WERI-Rb-1 (cell line): ENCODE measurements around the gene EIF2S1.
"Not testable (repeated sequence)": the region's sequence is repeated elsewhere in the genome, so short reads cannot be mapped to it uniquely, and the experiment has no call there.

Experiments
- DNase-seq: peaks from one replicate; pipeline ENCODE4 v3.0.0-alpha.2; 2020
- H3K27ac ChIP-seq: fragments of 250-450 bp; sonication (Bioruptor Pico); 2 replicates; pipeline ENCODE4 v1.5.1; 2020; ENCODE audit warnings: mild to moderate bottlenecking, moderate library complexity
- H3K27me3 ChIP-seq: fragments of 250-450 bp; sonication (Bioruptor Pico); 2 replicates; pipeline ENCODE4 v1.5.1; 2021; ENCODE audit warnings: mild to moderate bottlenecking, low read depth, moderate library complexity; ENCODE audit not compliant: insufficient read depth, severe bottlenecking
- H3K36me3 ChIP-seq: fragments of 250-450 bp; sonication (Bioruptor Pico); 2 replicates; pipeline ENCODE4 v1.5.1; 2020; ENCODE audit warnings: mild to moderate bottlenecking, moderate library complexity
- H3K4me3 ChIP-seq: 2 replicates; pipeline ENCODE4 v1.5.1; 2011; ENCODE audit warnings: low read depth, mild to moderate bottlenecking, control low read depth, low read length
- H3K9me3 ChIP-seq: fragments of 250-450 bp; sonication (Bioruptor Pico); 2 replicates; pipeline ENCODE4 v1.5.1; 2021; ENCODE audit warnings: mild to moderate bottlenecking, moderate library complexity; ENCODE audit not compliant: severe bottlenecking
- TF ChIP-seq, protein P1 (sequence below): IDR thresholded peaks from 2 replicates; pipeline ENCODE4 v1.5.1; 2011; ENCODE audit warnings: low read depth, mild to moderate bottlenecking, control low read depth, inconsistent platforms, low read length

EIF2S1 gene

DNA sequence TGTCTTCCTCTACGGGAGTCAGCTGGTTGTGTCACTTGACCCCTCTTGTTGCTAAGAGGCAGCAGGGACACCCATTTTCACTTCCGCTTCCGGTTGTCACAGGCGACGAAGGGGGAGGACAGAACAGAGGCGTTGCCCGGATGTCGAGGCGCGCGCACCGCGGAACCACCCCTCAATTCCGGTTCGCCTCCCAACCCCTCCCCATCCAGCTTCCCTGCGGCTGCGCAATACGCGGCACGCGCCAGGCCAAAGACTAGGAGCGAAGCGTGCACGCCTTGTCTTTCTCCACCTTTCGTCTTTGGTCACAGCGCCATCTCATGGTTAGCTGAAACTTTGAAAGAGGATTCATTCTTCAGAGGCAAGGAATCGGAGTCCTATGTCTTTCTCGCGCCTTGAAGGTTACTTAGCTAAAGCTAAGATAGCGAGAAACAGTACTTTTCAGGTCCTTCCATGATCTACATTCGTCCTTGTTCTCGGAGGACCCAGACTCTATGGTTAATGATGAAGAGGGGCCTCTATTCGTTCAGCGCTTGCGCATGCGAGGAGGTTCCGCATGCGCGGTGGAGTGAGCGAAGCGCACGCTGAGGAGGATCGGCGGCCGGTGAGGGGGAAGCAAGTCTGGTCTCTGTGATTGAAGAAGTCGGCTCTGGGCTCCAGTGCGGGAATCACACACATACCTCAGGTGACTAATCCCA lies at the start of gene EIF2S1, which contains the start of gene ATP6V1D:
Gene EIF2S1, plus strand, starts transcription at position 554 of the 695 bp plus-strand sequence. CDS start 4,440 bp downstream, outside the sequence.
Gene ATP6V1D, minus strand, starts transcription at position 30 of the 695 bp plus-strand sequence. CDS start 106 bp downstream, outside the sequence.
- peak within 1 kb of the TSS; percentile 99 for H3K27ac ChIP-seq
- H3K9me3 ChIP-seq = no peaks in the 10 kb centered on the region
- peak within 1 kb of the TSS; percentile 84 for H3K4me3 ChIP-seq
- peak; percentile 99 for DNase-seq
- no peaks in the 10 kb centered on the region for H3K27me3 ChIP-seq
- TF ChIP-seq, protein P1, sequence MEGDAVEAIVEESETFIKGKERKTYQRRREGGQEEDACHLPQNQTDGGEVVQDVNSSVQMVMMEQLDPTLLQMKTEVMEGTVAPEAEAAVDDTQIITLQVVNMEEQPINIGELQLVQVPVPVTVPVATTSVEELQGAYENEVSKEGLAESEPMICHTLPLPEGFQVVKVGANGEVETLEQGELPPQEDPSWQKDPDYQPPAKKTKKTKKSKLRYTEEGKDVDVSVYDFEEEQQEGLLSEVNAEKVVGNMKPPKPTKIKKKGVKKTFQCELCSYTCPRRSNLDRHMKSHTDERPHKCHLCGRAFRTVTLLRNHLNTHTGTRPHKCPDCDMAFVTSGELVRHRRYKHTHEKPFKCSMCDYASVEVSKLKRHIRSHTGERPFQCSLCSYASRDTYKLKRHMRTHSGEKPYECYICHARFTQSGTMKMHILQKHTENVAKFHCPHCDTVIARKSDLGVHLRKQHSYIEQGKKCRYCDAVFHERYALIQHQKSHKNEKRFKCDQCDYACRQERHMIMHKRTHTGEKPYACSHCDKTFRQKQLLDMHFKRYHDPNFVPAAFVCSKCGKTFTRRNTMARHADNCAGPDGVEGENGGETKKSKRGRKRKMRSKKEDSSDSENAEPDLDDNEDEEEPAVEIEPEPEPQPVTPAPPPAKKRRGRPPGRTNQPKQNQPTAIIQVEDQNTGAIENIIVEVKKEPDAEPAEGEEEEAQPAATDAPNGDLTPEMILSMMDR = peak; percentile 88
- peaks cover 33% of the 10 kb centered on the region for H3K36me3 ChIP-seq

DNA sequence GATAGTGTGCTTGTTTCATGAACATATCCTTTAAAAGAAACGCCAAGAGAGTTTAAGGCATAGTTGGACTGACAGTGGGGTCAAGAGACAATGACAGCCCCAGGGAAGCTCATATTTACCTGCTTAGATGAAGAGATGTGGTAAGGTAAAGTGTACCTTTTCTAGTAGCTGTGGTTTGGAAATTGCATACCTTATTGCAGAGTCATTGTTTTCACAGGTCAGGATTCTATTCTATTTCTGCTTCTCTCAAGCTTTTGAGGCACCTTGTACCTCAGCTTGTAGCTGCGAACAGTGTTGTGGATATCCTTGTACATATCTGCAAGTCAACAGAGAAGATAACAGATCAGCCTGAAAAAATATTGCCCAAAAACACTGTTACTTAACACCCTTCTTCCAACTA lies 48.3 kb upstream of the EIF2S1 start:
- H3K36me3 ChIP-seq = peaks cover 3% of the 10 kb centered on the region; the same call in 1 of the 2 replicates
- no peaks in the 10 kb centered on the region for H3K9me3 ChIP-seq
- H3K27me3 ChIP-seq = no peaks in the 10 kb centered on the region
- H3K4me3 ChIP-seq = no peak overlapping the region
- H3K27ac ChIP-seq = no peak overlapping the region
- no peak for DNase-seq
- TF ChIP-seq, protein P1 = no peak

DNA sequence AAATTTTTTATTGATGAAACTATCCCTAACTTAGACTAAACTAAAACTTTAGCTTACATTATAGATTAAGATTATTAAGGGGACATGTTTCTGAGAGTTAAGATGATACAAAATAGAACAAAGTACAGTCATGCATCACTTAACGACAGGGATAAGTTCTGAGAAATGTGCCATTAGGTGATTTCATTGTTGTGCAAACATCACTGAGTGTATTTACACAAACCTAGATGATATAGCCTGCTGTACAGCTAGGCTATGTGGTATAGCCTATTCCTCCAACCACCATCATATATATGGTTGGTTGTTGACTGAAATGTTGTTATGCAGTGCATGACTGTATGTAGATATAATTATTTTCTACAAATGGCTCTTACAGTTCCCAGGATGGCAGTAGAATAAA lies 47.0 kb upstream of the EIF2S1 start:
- DNase-seq = no peak
- H3K27ac ChIP-seq = no peak overlapping the region
- no peaks in the 10 kb centered on the region for H3K9me3 ChIP-seq
- TF ChIP-seq, protein P1 = no peak
- no peak overlapping the region for H3K4me3 ChIP-seq
- H3K27me3 ChIP-seq = no peaks in the 10 kb centered on the region
- peaks cover 3% of the 10 kb centered on the region; the same call in 1 of the 2 replicates for H3K36me3 ChIP-seq

DNA sequence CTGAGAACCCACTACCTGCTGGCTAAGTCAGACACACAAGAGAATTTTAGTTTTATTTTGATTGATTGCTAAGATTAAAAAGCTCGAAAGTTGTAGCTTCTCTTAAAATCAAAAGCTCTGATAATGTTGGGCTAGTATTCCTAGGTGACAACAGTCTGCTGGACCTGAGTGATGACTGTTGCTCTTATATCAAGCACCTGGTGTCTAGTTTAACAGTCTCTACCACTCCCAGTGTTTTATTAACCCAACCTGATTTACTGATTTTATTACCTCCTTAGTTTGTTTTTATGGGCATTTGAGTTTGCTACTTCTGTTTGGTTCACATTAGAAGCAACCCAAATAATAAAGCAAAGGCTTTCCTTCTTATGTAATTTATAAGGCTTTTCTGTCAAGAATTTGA lies 42.3 kb upstream of the EIF2S1 start:
- Histone ChIP-seq H3K36me3 (peaks cover 6% of the 10 kb centered on the region), H3K4me3 (no peak overlapping the region), H3K27ac (no peak overlapping the region), H3K9me3 (no peaks in the 10 kb centered on the region), H3K27me3 (no peaks in the 10 kb centered on the region)
- DNase-seq = no peak
- TF ChIP-seq, protein P1 = no peak

DNA sequence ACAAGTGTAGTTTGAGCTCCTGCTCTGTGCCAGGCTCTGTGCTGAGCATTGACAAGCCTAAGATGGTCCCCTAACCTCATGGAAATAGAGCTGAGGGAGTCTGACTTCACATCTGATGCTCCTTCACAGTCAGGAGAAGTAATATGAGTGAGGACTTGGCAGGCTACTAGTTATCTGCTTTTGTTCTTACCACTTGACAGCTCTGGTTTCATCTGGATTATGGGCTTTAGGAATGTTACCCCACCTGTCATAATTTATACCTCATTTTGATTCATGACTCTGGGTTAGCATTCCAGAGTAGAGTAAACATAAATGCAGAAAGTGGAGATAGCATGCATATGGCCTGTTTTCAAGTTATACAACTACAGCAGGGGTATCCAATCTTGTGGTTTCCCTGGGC lies 41.0 kb upstream of the EIF2S1 start:
- no peaks in the 10 kb centered on the region for H3K9me3 ChIP-seq
- no peak for DNase-seq
- TF ChIP-seq, protein P1 = no peak
- no peak overlapping the region for H3K27ac ChIP-seq
- no peaks in the 10 kb centered on the region for H3K27me3 ChIP-seq
- no peak overlapping the region for H3K4me3 ChIP-seq
- H3K36me3 ChIP-seq = peaks cover 12% of the 10 kb centered on the region

DNA sequence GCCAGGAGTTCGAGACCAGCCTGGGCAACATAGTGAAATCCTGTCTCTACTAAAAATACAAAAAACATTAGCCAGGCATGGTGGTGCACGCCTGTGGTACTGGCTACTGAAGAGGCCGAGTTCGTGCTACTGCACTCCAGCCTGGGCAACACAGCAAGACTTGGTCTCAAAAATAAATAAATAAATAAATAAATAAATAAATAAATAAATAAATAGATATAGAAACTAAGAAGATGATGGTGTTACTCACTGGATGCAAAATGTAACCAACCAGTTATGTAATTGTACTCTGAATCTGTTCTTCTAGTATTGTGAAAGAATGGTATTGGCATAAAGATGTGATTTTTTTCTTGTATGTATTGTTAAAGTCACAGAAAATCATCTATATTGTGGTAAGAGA lies 30.5 kb upstream of the EIF2S1 start:
- H3K9me3 ChIP-seq, H3K4me3 ChIP-seq, DNase-seq, H3K27me3 ChIP-seq, H3K27ac ChIP-seq: not testable (repeated sequence)
- peaks cover 32% of the 10 kb centered on the region for H3K36me3 ChIP-seq
